Astrocyte (in vitro differentiated cells and primary cell): ENCODE data around the gene P2RY6. TPM values are rescaled to one million over a fixed set of nuclear protein-coding genes. Genes with fewer than 3 reads are reported as not detected.
A peak's percentile ranks its signal among the peaks of the same experiment; 100 is the strongest.

Experiments
- DNase-seq: peaks from one replicate; pipeline ENCODE4 v3.0.0-alpha.2; 2010; ENCODE audit warnings: low read depth
- FAIRE-seq: peaks from 2 replicates; lab custom pipeline; 2011; peaks lifted over from hg19 to GRCh38; lab: Jason Lieb, UNC
- H2AFZ ChIP-seq: 2 replicates; pipeline ENCODE4 v1.6.0; 2012; ENCODE audit warnings: low read depth, low read length, inconsistent platforms
- H3K27ac ChIP-seq: 2 replicates; pipeline ENCODE4 v1.5.1; 2011; ENCODE audit warnings: low read depth, low read length, inconsistent platforms
- H3K27me3 ChIP-seq: 2 replicates; pipeline ENCODE4 v1.6.0; 2011; ENCODE audit warnings: low read length, inconsistent platforms; ENCODE audit not compliant: insufficient read depth
- H3K36me3 ChIP-seq: 2 replicates; pipeline ENCODE4 v1.5.1; 2011; ENCODE audit warnings: low read length, inconsistent platforms; ENCODE audit not compliant: insufficient read depth
- H3K4me1 ChIP-seq: 2 replicates; pipeline ENCODE4 v1.5.1; 2011; ENCODE audit warnings: low read length, inconsistent platforms; ENCODE audit not compliant: insufficient read depth
- H3K4me2 ChIP-seq: 2 replicates; pipeline ENCODE4 v1.6.0; 2012; ENCODE audit warnings: low read length, inconsistent platforms
- H3K4me3 ChIP-seq: 2 replicates; pipeline ENCODE4 v1.5.1; 2011; ENCODE audit warnings: low read depth, mild to moderate bottlenecking, low read length, inconsistent platforms; ENCODE audit not compliant: insufficient read depth
- H3K79me2 ChIP-seq: 2 replicates; pipeline ENCODE4 v1.6.0; 2012; ENCODE audit warnings: mild to moderate bottlenecking, low read length, inconsistent platforms; ENCODE audit not compliant: insufficient read depth
- H3K9ac ChIP-seq: 2 replicates; pipeline ENCODE4 v1.6.0; 2012; ENCODE audit warnings: mild to moderate bottlenecking, low read length, inconsistent platforms
- H3K9me3 ChIP-seq: 2 replicates; pipeline ENCODE4 v1.5.1; 2012; ENCODE audit warnings: low read depth, mild to moderate bottlenecking, low read length, inconsistent platforms; ENCODE audit not compliant: insufficient read depth
- H4K20me1 ChIP-seq: 2 replicates; pipeline ENCODE4 v1.6.0; 2012; ENCODE audit warnings: low read length, inconsistent platforms; ENCODE audit not compliant: insufficient read depth
- H3K27ac Mint-ChIP-seq: one replicate; pipeline ENCODE4 v1.8.0; 2021; ENCODE audit warnings: mild to moderate bottlenecking, mixed read lengths; ENCODE audit not compliant: unreplicated experiment
- H3K27me3 Mint-ChIP-seq: one replicate; pipeline ENCODE4 v1.8.0; 2021; ENCODE audit warnings: low read depth, mixed read lengths; ENCODE audit not compliant: unreplicated experiment
- H3K36me3 Mint-ChIP-seq: one replicate; pipeline ENCODE4 v1.8.0; 2021; ENCODE audit warnings: low read depth, mixed read lengths; ENCODE audit not compliant: unreplicated experiment
- H3K4me1 Mint-ChIP-seq: one replicate; pipeline ENCODE4 v1.8.0; 2021; ENCODE audit warnings: low read depth, mixed read lengths; ENCODE audit not compliant: unreplicated experiment
- H3K4me3 Mint-ChIP-seq: one replicate; pipeline ENCODE4 v1.8.0; 2021; ENCODE audit warnings: mild to moderate bottlenecking, moderate library complexity, mixed read lengths; ENCODE audit not compliant: unreplicated experiment
- H3K9me3 Mint-ChIP-seq: one replicate; pipeline ENCODE4 v1.8.0; 2021; ENCODE audit warnings: mild to moderate bottlenecking, mixed read lengths; ENCODE audit not compliant: unreplicated experiment
- CTCF ChIP-seq: IDR thresholded peaks from 2 replicates; pipeline ENCODE4 v1.5.1; 2011; ENCODE audit warnings: low read depth, mild to moderate bottlenecking, inconsistent platforms, low read length, moderate library complexity; ENCODE audit not compliant: insufficient read depth
- EZH2 ChIP-seq: IDR thresholded peaks from 2 replicates; pipeline ENCODE4 v1.6.1; 2012; ENCODE audit warnings: mild to moderate bottlenecking, low read length, inconsistent platforms; ENCODE audit not compliant: insufficient read depth
- total RNA-seq: library from RNA; stranded (reverse); gene quantifications from 2 replicates; pipeline ENCODE4 v1.2.1, GENCODE V29; 2021

The P2RY6 gene
- total RNA-seq, 1 donor from 2014 or later, result 0.75 TPM

GRCh38 chr11:73333640-73334383, 61.7 kb downstream of the P2RY6 start:
- Mint-ChIP-seq H3K9me3 (no peaks in the 10 kb centered on the region), H3K4me3 (peak overlapping the region; percentile 67), H3K4me1 (peaks cover 61% of the 10 kb centered on the region), H3K27ac (peak overlapping the region; percentile 91), H3K27me3 (no peaks in the 10 kb centered on the region), H3K36me3 (no peaks in the 10 kb centered on the region)
- Histone ChIP-seq H4K20me1 (peaks cover 90% of the 10 kb centered on the region), H3K79me2 (peaks cover 85% of the 10 kb centered on the region), H3K36me3 (peaks cover 7% of the 10 kb centered on the region), H3K27ac (peak overlapping the region; percentile 74), H3K4me1 (peaks cover 57% of the 10 kb centered on the region), H3K4me2 (peak overlapping the region; percentile 80), H3K4me3 (no peak overlapping the region), H3K27me3 (no peaks in the 10 kb centered on the region), H3K9ac (peak overlapping the region; percentile 75), H2AFZ (no peak overlapping the region), H3K9me3 (no peaks in the 10 kb centered on the region)
- FAIRE-seq (no peak), DNase-seq (no peak)
- TF ChIP-seq CTCF, result no peak
- TF ChIP-seq EZH2, result no peak

GRCh38 chr11:73334384-73335203, 62.5 kb downstream of the P2RY6 start:
- Mint-ChIP-seq H3K36me3 (no peaks in the 10 kb centered on the region), H3K27ac (peak overlapping the region; percentile 91), H3K27me3 (no peaks in the 10 kb centered on the region), H3K4me3 (peak overlapping the region; percentile 67), H3K9me3 (no peaks in the 10 kb centered on the region), H3K4me1 (peaks cover 62% of the 10 kb centered on the region)
- Histone ChIP-seq H4K20me1 (peaks cover 96% of the 10 kb centered on the region), H3K9ac (peak overlapping the region; percentile 75), H3K79me2 (peaks cover 91% of the 10 kb centered on the region), H3K4me2 (peak overlapping the region; percentile 80), H3K4me1 (peaks cover 56% of the 10 kb centered on the region), H3K36me3 (peaks cover 7% of the 10 kb centered on the region), H3K4me3 (no peak overlapping the region), H3K27ac (peak overlapping the region; percentile 74), H2AFZ (no peak overlapping the region), H3K9me3 (no peaks in the 10 kb centered on the region), H3K27me3 (no peaks in the 10 kb centered on the region)
- DNase-seq, result peak; percentile 84
- TF ChIP-seq CTCF (no peak), EZH2 (no peak)
- FAIRE-seq, result no peak
